HG03045 (cell line): ENCODE results near the gene CLMN.
"Not testable (repeated sequence)": the region's sequence is repeated elsewhere in the genome, so short reads cannot be mapped to it uniquely, and the experiment has no call there.

Experiments
- ATAC-seq: cut with Tn5 transposase; IDR thresholded peaks from one replicate; pipeline ENCODE4 v1.9.1; 2021; ENCODE audit warnings: mild to moderate bottlenecking, moderate library complexity; ENCODE audit not compliant: unreplicated experiment

CLMN gene

DNA sequence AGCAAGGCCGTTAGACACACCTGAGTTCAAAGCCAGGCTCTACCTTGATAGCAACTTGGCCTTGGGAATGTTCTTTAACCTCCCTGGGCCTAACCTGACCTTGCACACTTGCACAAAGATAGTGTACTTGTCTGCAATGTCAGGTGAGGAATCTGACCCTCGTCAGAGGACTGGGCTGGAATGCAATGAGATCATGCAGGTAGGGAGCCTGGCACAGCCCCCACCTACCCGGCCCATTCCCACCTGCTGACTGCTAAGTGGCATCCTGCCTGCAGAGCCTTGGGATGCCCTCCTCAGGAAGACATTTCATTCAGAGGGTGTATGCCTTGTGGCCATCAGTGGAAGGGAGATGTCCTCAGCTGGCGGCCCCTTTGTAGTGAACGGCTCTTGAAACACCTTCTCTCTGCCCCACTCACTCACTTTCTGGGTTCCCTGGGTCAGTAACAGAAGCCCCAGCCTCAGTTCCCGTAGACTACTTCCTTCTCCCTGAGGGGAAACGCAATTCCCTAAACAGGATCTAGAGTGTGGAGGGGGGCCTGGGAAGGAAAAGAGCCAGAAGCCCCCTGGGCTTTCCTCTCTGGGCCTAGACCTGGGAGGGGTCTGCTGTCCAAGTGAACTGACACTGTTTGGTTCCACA, 94.3 kb downstream of the CLMN start:
- ATAC-seq = no peak

DNA sequence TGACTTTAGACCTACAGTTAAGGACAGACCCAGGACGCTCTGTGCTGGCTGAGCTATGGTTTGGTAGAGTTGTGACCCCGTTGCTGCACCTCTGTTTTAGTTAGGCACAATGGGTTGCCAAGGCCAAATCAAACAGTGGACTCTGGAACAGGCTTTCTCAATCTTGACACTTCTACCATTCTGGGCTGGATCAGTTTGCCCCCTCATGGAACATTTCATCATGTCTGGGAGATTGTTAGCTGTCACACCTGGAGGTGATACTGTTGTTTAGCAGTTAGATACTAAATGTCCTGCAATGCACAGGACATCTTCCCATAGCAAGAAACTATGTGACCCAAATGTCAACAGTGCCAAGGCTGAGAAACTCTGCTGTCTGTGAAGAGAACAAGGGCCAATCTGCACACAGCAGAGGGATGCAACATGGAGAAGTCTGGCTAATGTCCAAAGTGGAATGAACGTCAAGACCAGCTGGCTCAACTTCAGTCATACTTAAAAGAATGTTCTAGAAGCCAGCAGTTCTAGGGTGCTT, 96.8 kb downstream of the CLMN start:
- no peak for ATAC-seq

DNA sequence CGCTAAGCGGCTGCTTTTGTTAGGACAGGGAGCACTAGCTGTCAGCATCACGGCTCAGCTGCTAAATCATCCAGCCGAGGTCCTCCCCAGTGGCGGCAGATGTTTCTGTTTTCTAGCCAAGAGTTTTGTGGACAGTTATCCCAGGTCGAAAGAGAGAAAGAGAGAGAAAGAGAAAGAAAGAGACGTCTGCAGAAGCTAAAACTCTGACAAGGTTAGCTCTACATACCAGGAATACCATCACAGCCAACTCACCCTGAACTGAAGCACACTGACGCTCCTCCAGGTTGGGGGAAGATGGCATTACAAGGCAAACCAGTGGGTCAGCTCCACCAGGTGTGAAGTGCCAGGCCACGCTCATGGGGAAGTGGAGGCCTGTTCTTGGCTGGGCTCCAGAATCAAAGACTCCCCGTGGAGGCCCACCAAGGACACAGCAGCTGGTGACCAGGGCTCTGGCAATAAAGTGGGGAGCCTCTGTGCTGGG, 97.5 kb downstream of the CLMN start:
- no peak for ATAC-seq

DNA sequence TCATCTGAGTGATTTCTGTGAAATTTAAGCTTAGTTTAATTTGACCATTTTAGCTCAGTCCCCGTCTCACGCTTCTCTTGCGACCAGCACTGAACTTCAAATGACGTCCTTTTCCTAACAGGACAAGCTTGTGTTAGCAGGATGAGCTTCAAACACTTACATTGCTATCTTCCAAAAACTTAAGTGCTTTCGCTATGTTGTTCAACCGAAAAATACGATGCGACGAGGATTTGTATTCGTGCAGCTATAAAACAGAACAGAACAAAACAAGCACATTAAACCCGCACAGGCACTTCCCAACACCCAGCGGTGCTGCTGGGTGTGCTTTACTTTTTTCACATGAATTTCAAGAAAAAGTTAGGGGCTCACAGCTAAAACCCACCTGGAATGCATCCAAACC, 98.2 kb downstream of the CLMN start:
- no peak for ATAC-seq

DNA sequence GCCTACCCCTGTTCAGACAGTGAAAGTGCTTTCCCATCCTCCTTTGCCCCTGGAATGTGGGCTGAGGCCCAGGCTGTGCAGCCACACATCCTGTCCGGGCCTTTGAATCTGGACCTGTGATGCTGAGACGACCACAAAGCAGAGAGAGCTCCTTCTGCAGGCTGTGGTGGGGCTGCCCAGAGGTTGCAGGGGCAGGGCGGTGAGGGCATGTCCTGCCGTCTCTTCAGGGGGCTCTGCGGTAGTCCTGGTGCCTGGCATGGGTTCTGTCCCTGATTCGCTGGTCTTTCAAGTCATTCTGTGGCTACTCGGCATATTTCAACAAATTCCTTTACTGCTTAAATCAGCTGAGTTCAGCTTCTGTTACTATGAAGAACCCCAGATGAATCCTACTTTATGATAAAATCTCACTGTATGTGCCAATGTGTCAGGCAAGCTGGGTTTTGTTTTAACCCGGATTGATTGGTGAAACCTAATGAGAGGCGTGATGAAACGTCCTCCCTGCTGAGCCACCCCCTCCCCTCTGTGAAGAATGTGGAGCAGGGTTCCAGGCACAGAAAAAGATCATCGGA, 99.0 kb downstream of the CLMN start:
- ATAC-seq = no peak

DNA sequence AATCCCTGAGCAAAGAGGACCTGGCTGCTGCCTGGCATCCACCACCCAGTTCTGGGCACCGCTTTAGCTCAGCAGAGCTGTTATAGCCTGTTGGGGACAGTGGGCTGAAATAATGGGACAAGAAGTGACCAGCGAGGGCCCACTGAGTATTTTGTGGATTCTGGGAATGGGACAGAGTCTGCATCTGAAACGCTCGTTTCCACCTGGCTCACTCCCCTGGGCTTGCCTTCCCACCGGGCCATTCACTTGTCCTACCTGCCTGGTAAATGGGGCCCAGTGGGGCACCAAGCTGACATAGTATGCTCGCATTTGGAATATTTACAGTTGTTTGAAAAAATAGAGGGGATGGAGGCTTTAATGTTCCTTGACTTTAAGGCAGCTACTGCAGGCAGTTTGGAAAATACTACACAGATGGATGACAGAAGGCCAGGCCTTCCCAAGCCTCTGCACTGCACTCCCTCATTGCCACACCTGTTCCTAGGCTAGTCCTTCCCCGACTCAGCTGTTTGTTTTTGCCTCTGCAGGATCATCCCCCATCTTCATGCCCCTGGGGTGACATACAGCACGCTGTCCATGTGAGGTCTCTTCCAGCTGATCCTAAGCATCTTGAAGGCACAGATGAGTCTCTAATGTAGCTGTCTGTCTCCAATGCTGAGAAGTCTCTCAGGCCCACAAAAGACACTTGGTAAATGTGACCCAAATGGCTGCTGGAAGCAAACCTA, 101.1 kb downstream of the CLMN start:
- ATAC-seq = no peak

DNA sequence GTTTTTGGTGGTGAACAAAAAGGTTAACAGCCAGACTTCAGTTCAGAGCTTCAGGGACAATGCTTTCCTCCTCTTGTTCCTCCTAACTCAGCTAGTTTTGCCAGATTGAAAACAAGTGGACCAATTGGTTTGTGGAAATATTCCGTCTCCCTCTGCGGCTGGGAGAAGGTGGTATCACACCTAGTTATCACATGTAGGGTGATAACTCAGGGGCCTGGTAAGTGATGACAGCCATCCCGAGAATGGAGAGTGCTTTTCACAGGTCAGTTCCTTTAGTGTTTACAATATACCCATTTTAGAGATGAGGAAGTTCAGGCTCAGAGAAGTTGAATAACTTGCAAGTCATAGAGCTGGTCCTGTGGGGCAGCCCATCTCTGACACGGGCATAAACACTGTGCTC, 101.7 kb downstream of the CLMN start:
- ATAC-seq = no peak

DNA sequence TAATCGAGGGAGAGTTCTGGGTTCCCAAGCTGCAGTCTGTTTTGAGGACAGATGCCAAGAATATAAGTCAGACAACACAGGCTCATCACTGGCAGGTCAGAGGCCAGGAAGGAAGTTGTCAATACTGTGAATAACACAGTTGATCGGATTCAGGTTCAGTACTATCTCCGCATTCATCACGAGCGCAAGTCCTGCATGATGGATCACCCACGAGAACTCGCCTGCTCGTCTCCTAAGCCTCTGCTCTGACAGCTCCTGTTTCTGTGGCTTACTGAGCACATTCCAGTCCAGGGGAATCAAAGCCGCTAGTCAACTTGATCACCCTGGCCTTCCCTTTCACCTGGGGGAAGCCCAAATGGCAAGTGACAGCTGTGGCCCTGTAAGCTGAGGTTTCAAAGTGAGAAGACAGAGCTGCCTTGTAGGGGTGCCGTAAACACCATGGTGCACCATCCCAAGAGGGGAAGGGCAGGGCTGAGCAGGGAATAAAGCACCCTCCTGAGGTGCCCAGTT, 102.3 kb downstream of the CLMN start:
- no peak for ATAC-seq

DNA sequence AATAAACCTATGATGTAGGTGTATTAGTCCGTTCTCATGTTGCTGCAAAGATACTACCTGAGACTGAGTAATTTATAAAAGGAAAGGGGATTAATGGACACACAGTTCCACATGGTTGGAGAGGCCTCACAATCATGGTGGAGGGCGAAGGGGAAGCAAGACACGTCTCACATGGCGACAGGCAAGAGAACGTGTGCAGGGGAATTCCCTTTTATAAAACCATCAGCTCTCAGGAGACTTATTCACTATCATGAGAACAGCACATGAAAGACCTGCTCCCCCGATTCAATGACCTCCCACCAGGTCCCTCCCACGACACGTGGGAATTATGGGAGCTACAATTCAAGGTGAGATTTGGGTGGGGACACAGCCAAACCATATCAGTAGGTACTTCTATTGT, 103.7 kb downstream of the CLMN start:
- no peak for ATAC-seq

DNA sequence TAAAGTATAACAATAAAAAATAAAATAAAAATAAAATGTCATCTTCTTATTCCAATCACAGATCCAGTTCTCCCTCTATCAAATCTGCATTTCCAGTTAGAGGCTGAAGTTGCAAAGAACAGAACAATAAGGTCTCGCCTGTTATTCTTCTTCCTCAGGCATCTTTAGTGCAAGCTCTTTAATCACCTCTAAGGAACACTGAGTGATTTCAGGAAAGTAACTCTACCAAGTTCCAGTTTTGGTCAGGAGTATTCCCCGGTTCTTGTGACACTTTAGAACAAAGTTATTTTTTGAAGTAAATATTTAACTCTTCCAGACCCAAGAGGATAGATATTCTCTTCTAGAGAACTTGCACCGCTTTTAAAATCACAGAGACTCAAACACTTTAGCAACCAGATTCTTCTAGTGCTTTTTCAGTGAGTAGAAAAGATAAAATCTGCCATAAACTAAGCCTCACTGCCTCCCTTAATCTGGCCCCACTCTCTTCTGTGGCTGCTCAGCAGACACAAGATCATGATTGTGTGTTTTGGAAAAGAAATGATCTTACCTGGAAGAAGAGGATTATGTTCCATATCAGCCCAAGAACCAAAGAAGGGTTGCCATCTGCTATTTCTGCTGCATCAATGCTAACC, 104.5 kb downstream of the CLMN start:
- no peak for ATAC-seq

DNA sequence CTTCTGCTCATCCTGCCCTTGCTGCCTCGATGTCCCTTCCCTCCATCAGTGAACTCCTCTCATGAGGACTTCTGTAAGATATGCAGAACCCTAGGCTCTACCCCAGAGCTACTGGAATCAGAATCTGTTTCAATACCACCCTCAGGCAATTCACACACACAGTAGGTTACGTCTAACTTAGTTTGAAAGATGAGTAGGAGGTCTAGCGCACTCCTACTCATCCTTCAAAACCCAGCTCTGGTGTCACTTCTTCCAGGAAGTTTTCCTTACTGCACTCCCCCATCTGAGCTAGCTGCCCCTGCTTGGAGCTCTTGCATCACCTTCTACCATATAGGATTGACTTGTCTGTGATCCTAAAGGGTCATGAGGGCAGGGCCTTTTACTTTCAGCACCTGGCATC, 105.9 kb downstream of the CLMN start:
- no peak for ATAC-seq

DNA sequence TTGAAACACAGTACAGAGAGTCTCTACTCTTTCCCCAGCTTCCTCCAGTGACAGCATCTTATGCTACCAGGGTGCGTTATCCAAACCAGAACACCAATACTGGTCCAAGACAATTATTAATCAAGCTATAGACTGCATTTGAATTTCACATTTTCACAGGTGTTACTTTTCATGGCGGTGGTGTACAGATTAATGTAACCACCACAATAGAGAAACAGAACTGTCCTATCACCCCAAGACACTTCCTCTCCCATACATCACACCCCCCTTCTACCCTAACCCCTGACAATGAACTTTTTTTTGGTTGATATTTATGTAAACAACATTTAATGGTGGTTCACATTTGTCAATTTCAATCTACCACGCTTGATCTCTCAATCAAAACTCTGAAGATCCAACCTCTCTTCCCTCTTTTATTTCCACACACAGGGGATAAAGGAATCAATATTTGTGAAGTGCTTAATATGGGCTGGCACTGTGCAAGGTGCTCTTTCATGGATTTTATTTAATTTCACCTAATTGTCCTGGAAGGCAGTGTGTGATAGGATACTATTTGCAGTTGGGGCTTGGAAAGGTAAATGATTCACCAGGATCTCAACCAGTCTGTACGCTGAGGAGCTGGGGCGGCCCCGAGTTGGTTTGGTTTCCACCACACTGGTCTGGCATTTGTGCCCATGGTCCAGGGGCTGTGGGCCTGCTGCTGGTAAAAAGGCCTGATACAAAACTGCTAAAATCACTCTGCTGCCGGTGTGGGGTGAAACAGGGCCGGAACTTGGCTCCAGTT, 107.8 kb downstream of the CLMN start:
- ATAC-seq = no peak

DNA sequence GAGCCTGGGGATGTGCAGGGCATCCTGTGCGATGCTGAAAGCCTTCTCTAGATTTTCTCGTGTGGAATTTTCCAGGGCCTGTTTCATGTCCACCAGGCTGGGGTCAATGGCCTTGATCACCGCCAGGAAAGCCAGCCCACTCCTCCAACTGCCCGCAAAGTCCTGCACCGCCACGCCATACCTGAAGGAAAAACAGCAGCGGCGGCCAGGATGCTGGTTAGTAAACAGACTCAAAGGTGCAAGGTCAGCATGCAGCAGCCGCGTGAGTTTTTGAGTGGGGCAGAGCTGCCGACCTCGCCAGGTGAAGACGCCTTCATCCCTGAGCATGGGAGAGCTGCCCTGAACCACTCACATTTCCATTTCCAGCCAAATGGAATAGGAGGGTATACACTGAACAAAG, 109.0 kb downstream of the CLMN start:
- no peak for ATAC-seq

DNA sequence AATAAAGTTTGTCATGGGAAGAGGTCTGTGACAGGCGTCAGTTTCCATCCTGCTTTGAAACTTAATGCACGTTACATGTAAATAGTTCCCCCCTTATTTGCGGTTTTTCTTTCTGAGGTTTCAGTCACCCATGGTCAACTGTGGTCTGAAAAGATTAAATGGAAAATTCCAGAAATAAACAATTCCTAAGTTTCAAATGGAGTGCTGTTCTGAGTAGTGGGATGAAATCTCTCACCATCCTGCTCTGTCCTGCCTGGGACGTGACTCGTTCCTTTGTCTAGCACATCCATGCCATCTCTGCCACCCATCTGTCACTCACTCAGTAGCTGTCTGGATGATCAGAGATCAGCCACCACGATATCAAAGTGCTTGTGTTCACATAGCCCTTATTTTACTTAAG, 111.1 kb downstream of the CLMN start:
- ATAC-seq = no peak

DNA sequence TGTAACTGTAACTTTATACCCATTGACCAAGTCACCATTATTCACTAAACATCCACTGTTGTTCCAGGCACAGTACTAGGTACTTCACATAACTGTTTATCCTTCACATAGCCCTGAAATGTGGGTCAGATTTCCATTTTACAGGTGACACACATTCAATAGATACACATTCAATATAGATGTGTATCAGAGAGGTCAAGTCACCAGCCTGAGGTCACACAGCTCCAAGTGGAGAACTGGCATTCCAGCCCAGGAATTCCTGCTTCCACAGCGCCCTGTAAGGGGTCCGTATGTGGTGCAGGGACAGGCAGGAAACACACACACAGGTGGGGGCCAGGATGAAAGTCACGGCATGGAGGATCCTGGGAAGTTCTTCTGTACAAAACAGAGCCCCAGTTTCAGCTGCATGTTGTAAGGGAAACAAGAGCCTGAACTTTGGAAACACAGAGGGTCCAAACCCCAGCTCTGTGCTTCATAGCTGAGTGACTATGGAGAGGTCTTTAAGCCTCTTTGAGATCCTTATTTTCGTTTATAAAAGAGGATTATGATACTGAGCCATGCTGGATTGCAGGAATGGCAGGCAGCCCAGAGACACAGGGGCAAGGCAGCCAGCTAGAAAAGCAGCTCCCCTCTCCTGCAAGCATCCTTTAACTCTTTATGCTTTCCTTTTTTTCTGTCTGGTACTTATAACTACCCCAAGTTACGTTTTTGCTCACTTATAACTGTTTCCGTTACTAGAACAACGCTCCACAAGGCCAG, 112.1 kb downstream of the CLMN start:
- ATAC-seq = no peak

DNA sequence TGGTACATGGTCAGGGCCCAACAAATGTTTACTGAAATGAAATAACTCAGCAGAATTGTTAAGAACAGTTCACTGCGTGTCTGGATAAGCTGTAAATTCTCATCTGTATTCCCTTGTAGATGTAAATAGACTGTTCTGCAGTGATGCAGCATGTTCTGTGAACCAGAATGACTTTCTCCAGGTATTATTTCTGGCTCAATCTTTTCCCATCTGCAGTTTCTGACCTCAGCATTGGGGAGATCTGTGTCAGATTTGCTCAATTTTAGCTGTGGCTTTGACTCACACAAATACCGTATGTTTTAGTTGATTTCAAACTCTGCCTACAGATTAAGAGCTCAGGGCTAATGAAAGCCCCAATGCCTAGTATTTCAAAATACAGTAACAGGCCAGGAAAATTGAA, 113.2 kb downstream of the CLMN start:
- no peak for ATAC-seq

DNA sequence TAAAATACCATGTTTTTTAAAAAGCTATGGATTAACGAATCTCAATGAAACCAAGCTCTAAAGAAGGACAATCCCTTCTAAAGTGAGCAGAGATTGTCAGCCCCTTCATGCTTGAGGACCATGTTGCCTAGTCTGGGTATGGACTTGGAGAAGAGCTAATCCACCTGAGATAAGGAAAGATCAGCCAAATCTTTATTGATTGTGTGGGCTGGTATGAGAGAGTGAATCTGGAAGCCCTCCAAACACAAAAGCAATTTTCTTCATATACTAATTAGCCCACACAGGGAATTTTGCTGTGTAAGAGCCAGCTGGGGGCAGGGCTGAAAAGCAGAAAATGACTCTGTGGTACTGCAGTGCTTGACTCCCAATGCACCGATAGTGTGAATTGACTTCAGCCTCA, 115.0 kb downstream of the CLMN start:
- no peak for ATAC-seq

DNA sequence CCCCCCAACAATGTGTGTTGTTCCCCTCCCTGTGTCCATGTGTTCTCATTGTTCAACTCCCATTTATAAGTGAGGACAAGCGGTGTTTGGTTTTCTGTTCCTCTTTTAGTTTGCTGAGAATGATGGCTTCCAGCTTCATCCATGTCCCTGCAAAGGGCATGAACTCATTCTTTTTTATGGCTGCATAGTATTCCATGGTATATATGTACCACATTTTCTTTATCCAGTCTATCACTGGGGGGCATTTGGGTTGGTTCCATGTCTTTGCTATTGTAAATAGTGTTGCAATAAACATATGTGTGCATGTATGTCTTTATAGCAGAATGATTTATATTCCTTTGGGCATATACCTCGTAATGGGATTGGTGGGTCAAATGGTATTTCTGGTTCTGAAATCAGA, 118.0 kb downstream of the CLMN start:
- not testable (repeated sequence) for ATAC-seq

DNA sequence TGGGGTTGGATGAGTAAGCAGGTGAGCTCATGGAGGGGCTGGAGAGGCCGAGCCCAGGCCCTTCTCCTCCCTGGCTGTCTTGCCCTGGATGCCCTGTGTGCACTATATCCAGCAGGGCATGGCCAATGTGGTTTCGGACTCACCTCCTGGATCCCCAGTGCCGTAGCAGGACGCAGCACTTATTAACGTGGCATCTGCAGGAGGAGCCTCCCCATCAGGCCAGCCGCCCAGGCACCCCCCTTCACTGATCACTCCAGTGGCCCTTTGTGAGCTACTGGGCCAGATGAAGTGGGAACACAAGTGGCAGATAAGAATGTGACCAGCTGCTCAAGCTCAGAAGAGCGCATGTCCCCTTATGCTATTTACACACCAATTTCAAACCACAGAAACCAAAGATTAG, 119.3 kb downstream of the CLMN start:
- ATAC-seq = no peak
